DND-41 (cell line): ENCODE results near the gene LAMTOR4.

Source experiments
- ATAC-seq: fragments of 200-7000 bp; cut with Tn5 transposase; 3 replicates; pipeline ENCODE4 v1.9.1; 2021; ENCODE audit warnings: low read depth; ENCODE audit not compliant: insufficient read depth
- DNase-seq: peaks from one replicate; pipeline ENCODE4 v3.0.0-alpha.2; 2020
- H2AFZ ChIP-seq: 2 replicates; pipeline ENCODE4 v1.6.0; 2012; ENCODE audit warnings: low read depth, low read length
- H3K27ac ChIP-seq: 2 replicates; pipeline ENCODE4 v1.5.1; 2012; ENCODE audit warnings: low read length, inconsistent platforms
- H3K27me3 ChIP-seq: fragments of 200-600 bp; sonication (generic); 2 replicates; pipeline ENCODE4 v1.6.0; 2012; ENCODE audit warnings: low read length, mild to moderate bottlenecking, inconsistent platforms; ENCODE audit not compliant: insufficient read depth, poor library complexity
- H3K36me3 ChIP-seq: 2 replicates; pipeline ENCODE4 v1.5.1; 2012; ENCODE audit warnings: low read length, inconsistent platforms; ENCODE audit not compliant: insufficient read depth
- H3K4me1 ChIP-seq: 2 replicates; pipeline ENCODE4 v1.5.1; 2012; ENCODE audit warnings: mild to moderate bottlenecking, low read length; ENCODE audit not compliant: insufficient read depth
- H3K4me2 ChIP-seq: 2 replicates; pipeline ENCODE4 v1.6.0; 2012; ENCODE audit warnings: mild to moderate bottlenecking, moderate library complexity, low read length, inconsistent platforms; ENCODE audit not compliant: insufficient read depth
- H3K4me3 ChIP-seq, 2 experiments: fragments of 200-600 bp in 1 of 2; shearing (Covaris generic) in 1 of 2; 2 replicates each; pipeline ENCODE4 v1.5.1; 2012 to 2016; ENCODE audit warnings: inconsistent platforms in 2 of 2, low read length in 2 of 2, mild to moderate bottlenecking in 2 of 2, low read depth in 1 of 2, moderate library complexity in 1 of 2
- H3K79me2 ChIP-seq: 2 replicates; pipeline ENCODE4 v1.6.0; 2012; ENCODE audit warnings: low read length, inconsistent platforms; ENCODE audit not compliant: insufficient read depth
- H3K9ac ChIP-seq: 2 replicates; pipeline ENCODE4 v1.6.0; 2012; ENCODE audit warnings: low read depth, mild to moderate bottlenecking, inconsistent platforms, low read length, moderate library complexity
- H3K9me3 ChIP-seq: 2 replicates; pipeline ENCODE4 v1.5.1; 2012; ENCODE audit warnings: low read length, moderate library complexity, mild to moderate bottlenecking, inconsistent platforms; ENCODE audit not compliant: insufficient read depth, severe bottlenecking
- H4K20me1 ChIP-seq: 2 replicates; pipeline ENCODE4 v1.6.0; 2012; ENCODE audit warnings: low read length; ENCODE audit not compliant: insufficient read depth
- EZH2 ChIP-seq: IDR thresholded peaks from 3 replicates; pipeline ENCODE4 v1.6.1; 2012; ENCODE audit warnings: borderline replicate concordance, low read depth, mild to moderate bottlenecking, moderate library complexity, low read length, inconsistent platforms; ENCODE audit not compliant: severe bottlenecking
- TF ChIP-seq, protein P1 (sequence below): IDR thresholded peaks from 2 replicates; pipeline ENCODE4 v1.5.1; 2012; ENCODE audit warnings: borderline replicate concordance, low read length, moderate library complexity, mild to moderate bottlenecking; ENCODE audit not compliant: poor library complexity, severe bottlenecking; ENCODE audit errors: extremely low read depth

The LAMTOR4 gene

DNA sequence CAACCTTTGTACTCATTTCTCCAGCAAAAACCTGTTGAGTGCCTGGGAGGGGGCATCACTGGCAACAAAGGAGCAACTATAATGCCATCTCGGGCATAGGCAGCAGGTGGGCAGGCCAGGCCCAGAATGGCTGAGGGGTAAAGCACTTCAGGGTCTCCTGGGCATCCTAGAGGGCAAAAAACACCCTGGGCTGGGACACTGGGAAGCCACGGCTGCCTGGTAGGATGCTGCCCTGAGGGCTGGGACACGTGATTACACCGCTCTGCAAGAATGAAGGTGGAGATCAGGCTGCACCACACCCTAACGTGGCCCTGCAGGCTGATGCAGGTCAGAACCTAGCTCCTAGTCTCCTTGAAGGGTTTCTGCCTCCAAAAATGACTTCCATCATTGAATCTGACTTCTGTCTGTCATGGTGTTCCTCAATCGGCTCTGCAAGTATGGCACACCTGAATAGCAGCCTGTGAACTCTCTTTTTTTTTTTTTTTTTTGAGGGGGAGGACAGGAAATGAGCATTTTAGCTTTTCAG, 14.4 kb downstream of the LAMTOR4 start:
- TF ChIP-seq, protein P1, sequence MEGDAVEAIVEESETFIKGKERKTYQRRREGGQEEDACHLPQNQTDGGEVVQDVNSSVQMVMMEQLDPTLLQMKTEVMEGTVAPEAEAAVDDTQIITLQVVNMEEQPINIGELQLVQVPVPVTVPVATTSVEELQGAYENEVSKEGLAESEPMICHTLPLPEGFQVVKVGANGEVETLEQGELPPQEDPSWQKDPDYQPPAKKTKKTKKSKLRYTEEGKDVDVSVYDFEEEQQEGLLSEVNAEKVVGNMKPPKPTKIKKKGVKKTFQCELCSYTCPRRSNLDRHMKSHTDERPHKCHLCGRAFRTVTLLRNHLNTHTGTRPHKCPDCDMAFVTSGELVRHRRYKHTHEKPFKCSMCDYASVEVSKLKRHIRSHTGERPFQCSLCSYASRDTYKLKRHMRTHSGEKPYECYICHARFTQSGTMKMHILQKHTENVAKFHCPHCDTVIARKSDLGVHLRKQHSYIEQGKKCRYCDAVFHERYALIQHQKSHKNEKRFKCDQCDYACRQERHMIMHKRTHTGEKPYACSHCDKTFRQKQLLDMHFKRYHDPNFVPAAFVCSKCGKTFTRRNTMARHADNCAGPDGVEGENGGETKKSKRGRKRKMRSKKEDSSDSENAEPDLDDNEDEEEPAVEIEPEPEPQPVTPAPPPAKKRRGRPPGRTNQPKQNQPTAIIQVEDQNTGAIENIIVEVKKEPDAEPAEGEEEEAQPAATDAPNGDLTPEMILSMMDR: no peak
- no peak for TF ChIP-seq EZH2
- peaks cover 7% of the 10 kb centered on the region for H3K27me3 ChIP-seq
- H3K79me2 ChIP-seq: peaks cover 12% of the 10 kb centered on the region
- no peaks in the 10 kb centered on the region; the same call in 1 of the 2 replicates for H3K36me3 ChIP-seq
- no peak overlapping the region for H3K9ac ChIP-seq
- no peak overlapping the region for H3K4me3 ChIP-seq
- no peak overlapping the region for H3K27ac ChIP-seq
- no peak overlapping the region for H3K4me2 ChIP-seq
- ATAC-seq (no peak), DNase-seq (no peak)
- no peaks in the 10 kb centered on the region for H4K20me1 ChIP-seq
- H3K9me3 ChIP-seq: no peaks in the 10 kb centered on the region
- H3K4me1 ChIP-seq: peaks cover 18% of the 10 kb centered on the region
- H2AFZ ChIP-seq: no peak overlapping the region

DNA sequence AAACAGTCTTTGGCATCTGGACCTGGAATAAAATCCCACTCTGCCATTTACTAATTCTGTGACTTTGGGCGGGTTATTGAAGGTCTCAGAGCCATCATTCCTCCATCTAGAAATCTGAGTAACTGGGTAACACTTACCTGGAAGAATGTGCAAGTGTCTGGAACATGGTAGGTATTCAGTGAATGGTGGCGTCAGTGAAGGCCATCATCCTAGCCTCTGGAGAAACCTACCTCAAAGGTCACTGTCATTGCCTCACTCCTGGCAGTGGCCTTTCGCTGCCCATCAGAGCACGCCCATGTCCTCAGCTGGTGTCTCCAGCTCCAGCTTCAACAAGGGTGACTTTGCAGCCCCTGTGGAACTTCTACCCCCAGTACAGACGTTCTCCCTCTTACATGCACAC, 15.2 kb downstream of the LAMTOR4 start:
- ATAC-seq (no peak), DNase-seq (no peak)
- Histone ChIP-seq H3K27ac (no peak overlapping the region), H3K27me3 (peaks cover 7% of the 10 kb centered on the region), H3K36me3 (no peaks in the 10 kb centered on the region), H3K79me2 (peaks cover 4% of the 10 kb centered on the region; the same call in 1 of the 2 replicates), H4K20me1 (no peaks in the 10 kb centered on the region), H3K4me1 (peaks cover 26% of the 10 kb centered on the region), H2AFZ (no peak overlapping the region), H3K9ac (no peak overlapping the region), H3K4me2 (no peak overlapping the region), H3K9me3 (no peaks in the 10 kb centered on the region), H3K4me3 (no peak overlapping the region)
- TF ChIP-seq EZH2: no peak
- TF ChIP-seq, protein P1: no peak

DNA sequence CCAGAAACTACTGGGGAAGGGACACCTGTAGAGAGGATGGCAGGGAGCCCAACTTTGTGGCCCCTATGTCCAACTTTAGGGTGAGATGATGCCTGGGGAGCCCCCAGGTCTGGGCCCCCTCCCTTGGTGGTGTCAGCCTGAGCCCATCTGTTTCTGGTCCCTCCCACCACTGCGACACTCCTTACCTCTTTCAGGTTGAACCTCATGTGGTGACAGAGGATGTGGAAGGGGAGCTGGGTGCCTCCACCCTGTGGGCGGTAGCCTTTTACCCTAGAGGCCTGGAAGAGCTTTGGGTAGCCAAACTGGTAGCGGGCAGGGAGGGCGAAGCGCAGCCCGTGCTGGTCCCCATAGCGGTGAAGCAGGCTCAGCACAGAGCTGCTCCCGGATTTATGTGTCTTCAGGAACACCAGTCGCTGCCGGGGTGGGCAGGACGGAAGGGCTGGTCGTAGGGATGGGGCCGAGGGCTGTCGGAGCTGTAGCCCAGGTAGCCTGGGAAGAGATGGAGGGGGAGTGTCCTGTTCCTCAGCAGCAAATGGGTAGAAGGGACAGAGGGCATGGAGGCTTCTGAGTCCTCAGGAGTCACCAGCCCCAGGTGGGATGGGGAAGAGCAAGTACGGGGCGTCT, 17.7 kb downstream of the LAMTOR4 start:
- Histone ChIP-seq H3K27me3 (peaks cover 7% of the 10 kb centered on the region), H2AFZ (no peak overlapping the region), H3K4me2 (no peak overlapping the region), H3K4me3 (no peak overlapping the region), H3K79me2 (no peaks in the 10 kb centered on the region), H3K27ac (no peak overlapping the region), H3K9ac (no peak overlapping the region), H3K4me1 (peaks cover 26% of the 10 kb centered on the region), H3K9me3 (no peaks in the 10 kb centered on the region), H3K36me3 (no peaks in the 10 kb centered on the region), H4K20me1 (no peaks in the 10 kb centered on the region)
- no peak for DNase-seq
- TF ChIP-seq, protein P1: no peak
- no peak for TF ChIP-seq EZH2
- no peak for ATAC-seq
